Mesodermal cell (in vitro differentiated cells): ENCODE results near the gene MYOM1.
"Not testable (repeated sequence)": the region's sequence is repeated elsewhere in the genome, so short reads cannot be mapped to it uniquely, and the experiment has no call there.

ENCODE experiments used
- H3K27ac ChIP-seq: 2 replicates; pipeline ENCODE4 v1.7.0; 2013; ENCODE audit warnings: mild to moderate bottlenecking, low read depth, low read length, moderate library complexity; ENCODE audit not compliant: severe bottlenecking
- H3K36me3 ChIP-seq: 2 replicates; pipeline ENCODE4 v1.7.1; 2013; ENCODE audit warnings: mild to moderate bottlenecking, low read length, moderate library complexity; ENCODE audit not compliant: control insufficient read depth, insufficient read depth
- H3K4me1 ChIP-seq: one replicate; pipeline ENCODE4 v1.7.1; 2013; ENCODE audit warnings: mild to moderate bottlenecking, low read length; ENCODE audit not compliant: insufficient read depth, control insufficient read depth, poor library complexity, severe bottlenecking
- H3K4me3 ChIP-seq: 2 replicates; pipeline ENCODE4 v1.7.0; 2013; ENCODE audit warnings: low read length, control low read depth, mild to moderate bottlenecking; ENCODE audit not compliant: insufficient read depth, poor library complexity, severe bottlenecking; ENCODE audit errors: extremely low read depth
- H3K9me3 ChIP-seq: 2 replicates; pipeline ENCODE4 v1.7.1; 2013; ENCODE audit warnings: mild to moderate bottlenecking, low read length, moderate library complexity; ENCODE audit not compliant: control insufficient read depth
- WGBS, 2 experiments: methylation state at CpG; one replicate each; pipeline ENCODE4 v1.1.5; 2013; ENCODE audit warnings: missing lambda C conversion rate in 2 of 2; ENCODE audit not compliant: insufficient coverage in 2 of 2; 5-methylcytosine and 5-hydroxymethylcytosine counted together

The MYOM1 gene

DNA sequence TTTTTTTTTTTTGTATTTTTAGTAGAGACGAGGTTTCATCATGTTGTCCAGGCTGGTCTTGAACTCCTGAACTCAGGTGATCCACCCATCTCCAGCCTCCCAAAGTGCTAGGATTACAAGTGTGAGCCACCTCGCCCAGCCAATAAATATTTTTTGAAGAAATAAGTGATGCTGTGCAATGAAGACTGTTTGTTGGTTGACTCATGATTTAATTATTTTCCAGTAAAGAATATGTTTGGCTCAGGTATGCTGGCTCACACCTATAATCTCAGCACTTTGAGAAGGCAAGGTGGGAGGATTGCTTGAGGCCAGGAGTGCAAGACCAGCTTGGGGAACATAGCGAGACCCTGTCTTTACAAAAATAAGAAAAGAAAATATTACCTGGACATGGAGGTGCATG, 165.0 kb downstream of the MYOM1 start:
- 100% methylated on average over 1 of the region's 3 CpGs; no CpG with 5 or more reads in 1 of the 2 experiments for WGBS, 2 experiments
- Histone ChIP-seq H3K4me3 (no peak overlapping the region), H3K9me3 (peaks cover 9% of the 10 kb centered on the region), H3K27ac (no peak overlapping the region), H3K4me1 (no peaks in the 10 kb centered on the region), H3K36me3 (no peaks in the 10 kb centered on the region)

DNA sequence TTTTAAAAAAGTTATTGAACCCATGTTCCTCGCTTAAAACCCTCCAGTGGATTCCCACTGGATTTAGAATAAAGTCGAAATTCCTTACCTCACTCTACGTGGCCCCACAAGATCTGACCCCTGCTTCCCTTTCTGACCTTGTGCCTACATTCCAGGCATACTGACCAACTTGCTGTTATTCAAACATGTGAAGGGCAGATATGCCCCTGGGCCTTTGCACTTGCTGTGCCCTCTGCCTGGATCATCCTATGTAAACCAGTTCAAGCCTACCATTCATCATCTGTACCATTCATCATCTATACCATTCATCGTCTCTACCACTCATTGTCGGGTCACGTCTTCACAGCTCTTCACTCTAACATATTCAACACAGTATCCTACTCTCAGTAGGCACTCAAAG, 165.6 kb downstream of the MYOM1 start:
- no peak overlapping the region for H3K4me3 ChIP-seq
- H3K27ac ChIP-seq, result no peak overlapping the region
- 95 to 98% methylated on average over 6 of the region's 6 CpGs for whole genome bisulfite sequencing, 2 experiments
- no peaks in the 10 kb centered on the region for H3K36me3 ChIP-seq
- peaks cover 9% of the 10 kb centered on the region for H3K9me3 ChIP-seq
- no peaks in the 10 kb centered on the region for H3K4me1 ChIP-seq

DNA sequence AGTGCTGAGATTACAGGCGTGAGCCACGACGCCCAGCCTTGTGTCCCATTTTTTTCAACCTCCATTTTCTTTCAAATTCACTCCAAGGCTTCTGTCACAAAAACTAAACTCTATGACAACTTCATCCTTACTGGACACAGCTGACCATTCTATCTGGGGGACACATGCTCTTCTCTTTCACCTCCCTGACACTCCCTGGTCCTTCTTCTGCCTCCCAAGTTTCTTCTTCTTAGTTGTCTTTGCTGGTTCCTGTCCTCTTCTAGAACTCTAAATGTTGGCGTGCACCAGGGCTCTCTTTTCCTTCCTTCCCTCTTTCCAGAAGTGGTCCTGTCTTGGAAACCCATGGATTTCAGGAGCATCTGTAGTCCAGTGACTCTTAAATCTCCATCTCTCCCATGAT, 166.7 kb downstream of the MYOM1 start:
- Histone ChIP-seq H3K27ac (no peak overlapping the region), H3K4me1 (no peaks in the 10 kb centered on the region), H3K36me3 (no peaks in the 10 kb centered on the region), H3K4me3 (no peak overlapping the region), H3K9me3 (peaks cover 9% of the 10 kb centered on the region)
- WGBS, 2 experiments, result 98% methylated on average over 4 of the region's 4 CpGs

DNA sequence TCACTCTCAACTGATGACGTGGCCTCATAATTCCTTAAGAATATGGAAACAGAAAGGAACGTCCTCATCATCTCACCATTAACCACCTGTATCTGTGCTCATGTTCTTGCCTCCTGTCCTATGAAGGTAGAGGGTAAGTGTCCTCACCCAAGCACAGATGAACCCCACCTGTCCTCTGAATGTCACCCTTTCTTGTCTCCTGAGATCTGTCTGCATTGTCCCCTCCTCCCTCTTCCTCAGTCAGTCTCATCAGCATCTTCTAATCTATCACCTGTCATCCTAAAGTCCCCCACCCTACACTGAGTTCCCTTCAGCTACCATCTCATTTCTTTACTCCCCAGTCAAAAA, 167.4 kb downstream of the MYOM1 start:
- WGBS, 2 experiments, result 100% methylated on average over 1 of the region's 2 CpGs; no CpG with 5 or more reads in 1 of the 2 experiments
- no peaks in the 10 kb centered on the region for H3K4me1 ChIP-seq
- no peak overlapping the region for H3K27ac ChIP-seq
- H3K36me3 ChIP-seq, result no peaks in the 10 kb centered on the region
- H3K4me3 ChIP-seq, result no peak overlapping the region
- peaks cover 9% of the 10 kb centered on the region for H3K9me3 ChIP-seq

DNA sequence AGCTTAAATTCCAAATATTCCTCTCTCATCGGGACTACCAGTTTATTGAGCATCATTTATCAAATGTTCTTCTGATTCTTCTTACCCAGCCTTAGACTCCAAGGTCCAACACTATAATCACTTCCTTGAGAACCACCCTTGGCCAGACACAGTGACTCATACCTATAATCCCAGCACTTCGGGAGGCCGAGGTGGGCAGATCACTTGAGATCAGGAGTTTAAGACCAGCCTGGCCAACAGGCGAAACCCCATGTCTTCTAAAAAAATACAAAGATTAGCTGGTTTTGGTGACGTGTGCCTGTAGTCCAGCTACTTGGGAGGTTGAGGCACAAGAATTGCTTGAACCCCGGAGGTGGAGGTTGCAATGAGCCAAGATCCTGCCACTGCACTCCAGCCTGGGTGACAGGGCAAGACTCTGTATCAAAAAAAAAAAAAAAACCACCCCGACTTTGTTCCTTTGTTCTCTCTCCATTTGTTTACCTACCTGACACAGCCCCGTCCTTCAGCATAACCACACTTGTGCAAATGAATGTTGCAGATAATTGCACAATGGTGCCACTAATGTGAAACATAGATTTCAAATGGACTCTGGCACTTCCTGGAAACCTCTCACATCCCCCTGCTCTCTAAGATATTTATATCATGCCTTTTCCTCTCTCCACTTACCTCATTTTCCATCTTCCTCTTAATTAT, 167.9 kb downstream of the MYOM1 start:
- Histone ChIP-seq H3K4me3 (no peak overlapping the region), H3K27ac (no peak overlapping the region), H3K9me3 (peaks cover 9% of the 10 kb centered on the region), H3K36me3 (no peaks in the 10 kb centered on the region), H3K4me1 (no peaks in the 10 kb centered on the region)
- 90 to 93% methylated on average over 5 to 7 of the region's 8 CpGs for WGBS, 2 experiments

DNA sequence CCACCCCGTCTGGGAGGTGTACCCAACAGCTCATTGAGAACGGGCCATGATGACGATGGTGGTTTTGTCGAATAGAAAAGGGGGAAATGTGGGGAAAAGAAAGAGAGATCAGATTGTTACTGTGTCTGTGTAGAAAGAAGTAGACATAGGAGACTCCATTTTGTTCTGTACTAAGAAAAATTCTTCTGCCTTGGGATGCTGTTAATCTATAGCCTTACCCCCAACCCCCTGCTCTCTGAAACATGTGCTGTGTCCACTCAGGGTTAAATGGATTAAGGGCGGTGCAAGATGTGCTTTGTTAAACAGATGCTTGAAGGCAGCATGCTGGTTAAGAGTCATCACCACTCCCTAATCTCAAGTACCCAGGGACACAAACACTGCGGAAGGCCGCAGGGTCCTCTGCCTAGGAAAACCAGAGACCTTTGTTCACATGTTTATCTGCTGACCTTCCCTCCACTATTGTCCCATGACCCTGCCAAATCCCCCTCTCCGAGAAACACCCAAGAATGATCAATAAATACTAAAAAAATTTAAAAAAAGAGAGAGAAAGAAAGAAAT, 169.8 kb downstream of the MYOM1 start:
- H3K4me3 ChIP-seq, H3K4me1 ChIP-seq, H3K27ac ChIP-seq, H3K36me3 ChIP-seq, H3K9me3 ChIP-seq: not testable (repeated sequence)
- WGBS, 2 experiments, result no CpG with 5 or more reads among the region's 8 CpGs

DNA sequence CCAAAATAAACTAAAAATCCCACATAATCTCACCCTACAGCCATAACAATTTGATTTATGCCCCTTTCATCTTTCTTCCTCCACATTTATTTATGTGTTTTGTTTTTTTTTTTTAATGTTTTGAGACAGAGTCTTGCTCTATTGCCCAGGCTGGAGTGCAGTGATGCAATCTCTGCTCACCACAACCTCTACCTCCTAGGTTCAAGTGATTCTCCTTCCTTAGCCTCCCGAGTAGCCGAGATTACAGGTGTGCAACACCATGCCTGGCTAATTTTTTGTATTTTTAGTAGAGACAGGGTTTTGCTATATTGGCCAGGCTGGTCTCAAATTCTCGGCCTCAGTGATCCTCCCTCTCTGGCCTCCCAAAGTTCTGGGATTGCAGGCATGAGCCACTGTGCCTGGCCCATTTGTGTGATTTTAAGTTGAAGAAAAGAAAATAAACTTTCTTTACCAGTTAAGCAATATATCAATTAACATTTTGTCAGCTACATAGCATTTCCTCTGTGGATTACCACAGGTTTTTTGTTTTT, 170.9 kb downstream of the MYOM1 start:
- no peak overlapping the region for H3K27ac ChIP-seq
- no peak overlapping the region for H3K4me3 ChIP-seq
- H3K9me3 ChIP-seq, result peaks cover 9% of the 10 kb centered on the region
- WGBS, 2 experiments, result 100% methylated on average over 1 of the region's 3 CpGs; no CpG with 5 or more reads in 1 of the 2 experiments
- no peaks in the 10 kb centered on the region for H3K36me3 ChIP-seq
- no peaks in the 10 kb centered on the region for H3K4me1 ChIP-seq

DNA sequence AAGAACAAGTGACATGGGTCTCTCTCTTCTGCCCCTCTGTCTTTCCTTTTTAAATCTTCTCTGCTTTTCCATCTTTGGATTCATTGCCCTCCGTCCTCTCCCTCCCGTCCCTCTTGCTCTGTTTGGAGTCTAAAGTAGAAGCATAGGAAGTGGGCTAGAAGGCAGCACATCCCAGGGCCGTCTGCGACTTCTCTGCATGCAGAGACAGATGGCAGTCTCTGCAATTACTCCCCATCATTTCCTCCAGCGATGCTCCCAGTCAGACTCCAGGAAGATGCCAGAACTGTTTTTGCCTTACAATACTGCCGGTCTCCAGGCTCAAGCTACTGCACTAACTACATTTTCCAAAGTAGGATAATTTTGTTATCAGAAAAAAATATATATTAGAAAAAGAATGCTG, 171.6 kb downstream of the MYOM1 start:
- H3K4me1 ChIP-seq, result no peaks in the 10 kb centered on the region
- no peaks in the 10 kb centered on the region for H3K36me3 ChIP-seq
- 67 to 81% methylated on average over 3 to 6 of the region's 6 CpGs for WGBS, 2 experiments
- H3K9me3 ChIP-seq, result peaks cover 4% of the 10 kb centered on the region
- no peak overlapping the region for H3K4me3 ChIP-seq
- H3K27ac ChIP-seq, result no peak overlapping the region

DNA sequence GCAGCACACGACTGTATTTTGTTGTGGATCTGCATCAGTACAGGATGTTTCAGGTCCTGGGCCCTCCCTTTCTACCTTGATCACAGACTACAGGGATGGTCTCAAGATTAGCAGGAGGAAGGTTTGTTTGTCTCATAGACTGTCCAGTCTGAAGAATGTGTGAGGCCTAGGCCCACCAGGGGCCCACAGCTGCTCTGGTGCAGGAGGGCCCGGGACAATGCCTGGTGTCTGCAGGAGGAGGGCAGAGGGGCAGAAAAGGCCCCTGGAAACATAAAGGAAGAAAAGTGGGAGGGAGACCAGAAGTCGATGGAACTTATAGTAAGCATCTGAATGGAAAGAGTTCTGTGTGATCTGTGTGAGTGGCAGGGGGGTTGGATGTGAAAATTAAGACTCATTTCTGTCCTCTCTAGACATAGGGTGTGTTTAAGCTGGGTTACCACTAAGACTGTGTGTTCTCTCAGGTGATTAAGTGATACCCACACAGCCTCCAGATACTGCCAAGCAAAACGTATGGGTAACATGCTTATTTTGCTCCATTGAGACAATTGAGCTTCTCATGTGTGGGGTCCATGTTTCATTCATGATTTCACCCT, 173.5 kb downstream of the MYOM1 start:
- Histone ChIP-seq H3K4me3 (no peak overlapping the region), H3K9me3 (no peaks in the 10 kb centered on the region), H3K36me3 (no peaks in the 10 kb centered on the region), H3K4me1 (no peaks in the 10 kb centered on the region), H3K27ac (no peak overlapping the region)
- 80 to 87% methylated on average over 3 to 4 of the region's 4 CpGs for WGBS, 2 experiments

DNA sequence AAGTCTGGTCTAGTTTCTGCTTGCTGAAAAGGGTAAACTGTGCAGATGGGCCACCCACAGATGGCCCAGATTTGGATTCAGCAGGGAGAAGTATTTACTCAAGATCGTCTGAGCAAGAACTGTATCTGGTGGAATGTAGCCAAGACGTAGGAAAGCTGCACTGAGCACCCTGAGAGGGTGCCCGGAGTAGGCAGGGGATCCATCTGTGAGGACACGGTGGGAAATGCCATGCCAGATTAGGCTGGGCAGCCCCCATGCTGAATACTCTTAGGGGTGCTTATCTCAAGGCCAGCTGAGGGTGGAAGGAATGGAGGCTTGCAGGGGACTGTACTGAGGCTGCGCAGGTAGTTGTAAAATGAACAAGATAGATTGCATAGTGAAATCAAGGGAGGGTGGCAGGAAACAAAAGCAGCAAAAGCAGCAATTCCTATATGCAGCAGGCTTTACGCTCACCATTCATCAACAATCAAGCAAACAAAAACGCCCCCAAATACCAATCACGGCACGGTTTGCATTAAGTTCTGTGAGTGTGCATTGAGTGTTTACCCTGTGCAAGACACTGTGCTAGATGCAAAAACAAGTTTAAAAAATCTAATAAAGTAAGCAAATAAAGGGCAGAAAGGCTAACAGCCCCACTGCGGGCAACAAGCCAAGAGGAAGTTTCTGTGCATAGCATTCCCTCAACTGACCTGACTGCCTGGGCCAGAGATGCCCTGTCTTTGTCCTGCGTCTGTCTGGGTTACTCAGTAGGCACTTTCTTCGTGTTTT, 174.7 kb downstream of the MYOM1 start:
- Histone ChIP-seq H3K9me3 (no peaks in the 10 kb centered on the region), H3K4me1 (no peaks in the 10 kb centered on the region), H3K27ac (no peak overlapping the region), H3K4me3 (no peak overlapping the region), H3K36me3 (no peaks in the 10 kb centered on the region)
- WGBS, 2 experiments, result 96 to 97% methylated on average over 6 to 9 of the region's 12 CpGs
